Measurements from ENCODE around the gene SELENON.

The SELENON gene

DNA sequence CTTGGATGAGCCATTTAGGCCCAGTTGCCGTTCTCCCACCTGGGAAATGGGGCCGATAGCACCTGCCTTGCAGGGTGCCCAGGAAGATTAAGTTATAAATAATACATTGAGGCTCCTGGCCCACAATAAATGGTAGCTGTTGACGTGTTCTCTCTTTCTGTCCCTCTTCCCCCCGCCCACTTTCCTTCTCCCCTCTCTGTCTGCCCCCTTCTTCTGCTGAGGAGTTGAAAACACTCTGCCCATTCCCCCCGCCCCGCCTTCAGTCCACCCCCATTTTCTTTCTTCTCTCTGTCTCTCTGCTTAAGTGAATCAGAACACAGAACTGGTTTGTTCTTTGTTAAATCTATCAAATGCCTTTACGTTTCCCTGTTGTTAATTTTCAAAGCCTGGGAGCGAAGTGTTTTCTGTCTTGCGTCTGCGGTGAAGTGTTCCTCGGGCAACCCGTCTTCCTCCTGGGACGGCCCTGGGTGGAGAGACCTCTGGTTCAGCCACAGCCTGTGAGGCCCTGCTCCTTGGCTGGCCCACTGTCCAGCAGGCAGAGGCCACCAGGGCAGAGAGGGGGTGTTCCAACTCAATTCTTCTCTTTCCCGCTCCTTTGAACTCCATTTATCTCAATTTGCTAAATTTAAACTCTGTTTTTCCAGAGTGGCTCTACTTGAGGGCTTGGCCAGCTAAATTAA, 29.3 kb upstream of the SELENON start:
- no peak for DNase-seq (ENCODE audit: low spot score)

DNA sequence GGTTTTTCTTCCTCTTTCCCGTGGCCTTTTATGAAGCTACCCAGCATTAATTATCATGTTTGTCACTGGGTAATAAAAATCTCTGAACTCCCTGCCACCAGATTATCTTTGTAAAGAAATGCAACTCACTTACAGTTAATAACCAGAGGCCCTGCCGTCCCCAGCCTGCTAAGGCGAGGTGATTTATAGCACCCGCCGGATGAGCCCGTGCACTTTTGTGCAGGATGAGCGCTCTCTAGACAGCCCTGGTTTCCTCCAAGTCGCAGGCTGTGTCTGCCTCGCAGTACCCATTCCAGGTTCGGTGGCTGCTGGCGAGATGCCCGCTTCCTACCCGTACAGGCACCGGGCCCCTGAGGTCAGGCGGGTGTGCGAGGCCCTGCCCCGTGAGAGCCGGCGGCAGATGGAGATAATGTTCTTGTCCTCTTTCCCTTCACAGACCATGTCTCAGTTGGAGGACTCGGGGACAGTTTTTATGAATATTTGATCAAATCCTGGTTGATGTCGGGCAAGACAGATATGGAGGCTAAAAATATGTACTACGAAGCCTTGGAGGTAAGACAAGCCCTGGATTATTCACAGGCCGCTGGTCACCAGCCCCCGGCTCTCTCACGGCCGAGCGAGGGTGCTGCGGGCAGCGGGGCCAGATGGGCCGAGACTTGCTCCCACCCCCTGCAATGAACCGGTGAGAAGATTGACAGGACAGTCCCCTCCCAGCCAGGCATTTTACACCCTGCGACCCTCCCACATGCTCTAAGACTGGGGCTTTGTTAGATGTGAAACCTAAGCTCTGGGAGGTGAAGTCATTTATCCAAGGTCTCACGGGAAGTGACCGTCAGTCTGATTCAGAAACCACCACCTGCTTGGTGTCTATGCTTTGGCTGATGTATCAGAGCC, 28.5 kb upstream of the SELENON start:
- peak; percentile 76 for DNase-seq (ENCODE audit: low spot score)

DNA sequence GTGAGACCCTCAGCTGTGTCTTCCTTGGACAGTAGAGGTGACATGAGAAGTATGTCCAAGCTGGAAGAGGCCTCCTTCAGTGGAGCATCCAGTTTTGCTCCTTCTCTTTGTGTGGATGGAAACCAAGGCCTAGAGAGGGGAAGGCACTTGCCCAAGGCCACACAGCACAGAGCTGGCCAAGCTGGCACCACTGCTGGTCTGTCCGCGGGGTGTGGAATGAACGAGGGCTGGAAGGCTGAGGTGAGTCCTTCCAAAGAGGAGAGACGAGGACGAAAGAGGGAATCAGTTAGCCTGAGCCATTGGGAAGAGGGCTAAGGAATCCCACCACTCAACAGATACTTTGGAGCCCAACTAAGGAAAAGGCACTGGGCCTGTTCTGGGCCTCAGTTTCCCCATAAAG, 27.8 kb upstream of the SELENON start:
- DNase-seq (ENCODE audit: low spot score): no peak

DNA sequence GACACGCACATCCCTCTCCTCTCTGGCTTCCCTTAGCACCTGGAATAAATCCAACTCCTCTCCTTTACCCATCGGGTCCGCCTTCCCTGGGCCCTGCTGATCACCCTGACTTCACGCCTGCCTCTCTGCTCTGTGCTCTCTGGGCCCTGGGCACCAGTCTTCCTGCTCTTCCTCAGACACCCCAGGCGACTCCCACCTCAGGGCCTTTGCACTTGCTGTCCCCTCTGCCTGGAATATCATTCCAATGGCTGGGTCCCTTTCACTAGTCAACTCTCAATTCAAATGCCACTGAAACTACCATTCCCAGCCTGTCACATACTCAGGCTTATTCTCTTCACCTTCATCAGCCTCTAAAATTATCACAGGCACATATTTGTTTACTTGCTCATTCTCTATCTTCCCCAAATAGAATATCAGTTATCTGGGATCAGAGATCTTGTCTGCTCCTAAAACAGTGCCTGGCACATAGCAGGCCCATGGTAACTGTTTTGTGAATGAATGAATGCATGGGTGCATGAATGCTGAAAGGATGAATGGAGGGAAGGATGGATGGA, 27.2 kb upstream of the SELENON start:
- no peak for DNase-seq (ENCODE audit: low spot score)

- no peak for DNase-seq (ENCODE audit: low spot score)
These were observed 26.4 kb upstream of the SELENON start for GRCh38 chr1:25773441-25774125.

GRCh38 chr1:25774206-25774803, 25.7 kb upstream of the SELENON start:
- DNase-seq (ENCODE audit: low spot score): no peak

GRCh38 chr1:25774921-25775771, 24.8 kb upstream of the SELENON start:
- DNase-seq (ENCODE audit: low spot score): peak; percentile 53

- DNase-seq (ENCODE audit: low spot score): no peak
These were observed 20.6 kb upstream of the SELENON start for GRCh38 chr1:25779388-25779787.

- DNase-seq (ENCODE audit: low spot score): no peak
These were observed 20.1 kb upstream of the SELENON start for GRCh38 chr1:25779894-25780293.

DNA sequence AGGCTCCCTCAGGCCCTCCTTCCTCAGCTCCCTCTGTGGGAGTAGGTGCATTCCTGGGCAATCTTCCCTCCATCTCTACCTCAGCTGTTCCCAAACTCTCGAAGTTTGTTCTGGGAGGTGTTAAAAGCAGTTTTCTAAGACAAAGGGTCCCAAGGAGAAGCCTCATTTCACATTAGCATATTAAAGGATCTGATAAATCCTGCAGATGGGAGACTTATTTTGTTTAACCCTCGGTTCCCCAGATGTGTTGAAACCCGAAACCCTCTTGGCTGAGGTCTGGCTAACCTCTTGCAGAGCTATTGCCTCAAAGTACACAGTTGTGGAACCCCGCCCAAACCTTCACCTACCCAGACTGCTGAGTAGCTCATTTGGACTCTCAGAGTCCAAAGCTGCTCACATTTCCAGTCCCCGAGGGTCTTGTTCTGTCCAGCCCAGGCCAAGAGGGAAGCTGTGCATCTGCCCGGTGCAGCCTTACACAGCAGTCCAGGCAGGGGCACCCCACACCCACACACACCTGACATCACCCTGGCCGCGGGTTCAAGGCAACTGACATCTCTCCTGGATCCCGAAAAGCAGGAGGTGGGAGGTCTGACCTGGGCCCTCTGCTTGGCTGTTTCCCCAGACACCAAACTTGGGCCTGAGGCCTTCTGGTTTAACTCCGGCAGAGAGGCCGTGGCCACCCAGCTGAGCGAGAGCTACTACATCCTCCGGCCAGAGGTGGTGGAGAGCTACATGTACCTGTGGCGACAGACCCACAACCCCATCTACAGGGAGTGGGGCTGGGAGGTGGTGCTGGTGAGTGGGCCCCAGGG, 19.5 kb upstream of the SELENON start:
- no peak for DNase-seq (ENCODE audit: low spot score)

DNA sequence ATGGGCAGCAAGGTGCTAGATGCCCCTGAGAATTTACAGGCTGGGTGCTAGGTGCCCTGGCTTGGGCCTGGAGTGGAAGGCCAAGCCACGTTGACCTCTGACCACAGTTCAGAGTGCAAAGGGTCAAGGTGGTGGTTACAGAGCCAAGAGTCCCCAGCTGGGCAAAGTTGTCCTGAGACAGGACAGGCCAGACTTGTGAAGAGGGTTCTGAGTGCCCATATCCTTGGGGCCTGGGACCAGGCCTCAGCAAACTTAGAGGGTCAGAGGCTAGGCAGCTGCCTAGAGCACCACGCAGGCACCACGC, 18.9 kb upstream of the SELENON start:
- no peak for DNase-seq (ENCODE audit: low spot score)

DNA sequence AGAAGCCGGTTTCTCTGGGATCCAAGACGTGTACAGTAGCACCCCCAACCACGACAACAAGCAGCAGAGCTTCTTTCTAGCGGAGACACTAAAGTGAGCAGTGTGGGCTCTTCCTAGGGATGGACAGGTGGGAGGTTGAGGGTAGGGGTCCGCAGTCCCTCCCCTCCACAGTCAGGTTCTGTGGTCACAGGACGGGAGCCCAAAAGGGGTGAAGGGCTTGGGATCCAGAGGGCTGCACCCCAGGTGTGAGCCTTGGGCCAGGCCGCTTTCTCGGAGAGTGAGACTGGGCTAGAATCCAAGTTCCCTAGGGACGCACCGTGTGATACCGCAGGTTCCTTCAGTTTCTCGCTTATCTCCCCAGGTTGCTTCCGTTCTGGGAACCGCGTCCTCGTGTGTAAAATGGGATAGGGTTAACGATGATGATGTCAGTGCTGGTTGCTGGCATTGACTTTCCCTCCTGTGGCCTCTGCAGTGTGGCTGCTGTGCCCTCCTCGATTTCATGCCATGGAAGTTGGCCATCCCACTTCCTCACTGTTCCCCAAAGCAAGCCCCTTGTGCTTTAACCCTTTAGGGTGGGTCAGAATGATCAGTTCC, 17.3 kb upstream of the SELENON start:
- DNase-seq (ENCODE audit: low spot score): no peak

GRCh38 chr1:25784575-25785051, 15.4 kb upstream of the SELENON start:
- peak; percentile 83 for DNase-seq (ENCODE audit: low spot score)

DNA sequence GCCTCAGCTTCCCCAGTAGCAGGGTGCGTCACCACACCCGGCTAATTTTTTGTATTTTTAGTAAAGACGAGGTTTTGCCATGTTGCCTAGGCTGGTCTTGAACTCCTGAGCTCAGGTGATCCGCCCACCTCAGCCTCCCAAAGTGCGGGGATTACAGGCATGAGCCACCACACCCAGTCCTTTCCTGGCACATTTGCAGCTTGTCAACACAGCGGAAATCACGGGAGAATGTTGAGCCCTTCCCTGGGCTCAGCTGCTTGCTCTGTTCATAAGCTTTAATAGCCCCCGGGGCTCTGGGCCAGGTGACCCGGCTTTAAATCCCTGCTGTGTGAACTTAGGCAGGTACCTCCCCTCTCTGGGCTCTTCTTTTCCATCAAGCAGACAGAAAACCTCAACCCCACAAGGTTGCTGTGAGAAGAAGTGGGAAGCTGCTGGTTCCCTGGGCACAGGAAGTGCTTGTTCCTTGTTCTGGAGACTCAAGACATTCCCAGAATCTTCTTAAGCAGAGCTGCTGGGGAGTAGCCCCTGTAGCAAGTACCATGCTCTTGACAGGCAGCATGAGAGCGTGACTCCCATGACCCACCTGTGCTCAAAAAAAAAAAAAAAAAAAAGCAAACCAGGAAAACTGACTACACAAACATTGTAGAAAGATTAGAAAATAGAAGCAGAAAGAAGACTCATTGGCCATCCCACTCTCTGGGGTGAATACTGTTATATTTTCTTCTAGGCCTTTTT, 14.5 kb upstream of the SELENON start:
- DNase-seq (ENCODE audit: low spot score): no peak

GRCh38 chr1:25786887-25787759, 12.9 kb upstream of the SELENON start:
- DNase-seq (ENCODE audit: low spot score): no peak

- no peak for DNase-seq (ENCODE audit: low spot score)
These were observed 12.2 kb upstream of the SELENON start for GRCh38 chr1:25787760-25788166.

GRCh38 chr1:25790472-25790871, 9.5 kb upstream of the SELENON start:
- DNase-seq (ENCODE audit: low spot score): no peak

DNA sequence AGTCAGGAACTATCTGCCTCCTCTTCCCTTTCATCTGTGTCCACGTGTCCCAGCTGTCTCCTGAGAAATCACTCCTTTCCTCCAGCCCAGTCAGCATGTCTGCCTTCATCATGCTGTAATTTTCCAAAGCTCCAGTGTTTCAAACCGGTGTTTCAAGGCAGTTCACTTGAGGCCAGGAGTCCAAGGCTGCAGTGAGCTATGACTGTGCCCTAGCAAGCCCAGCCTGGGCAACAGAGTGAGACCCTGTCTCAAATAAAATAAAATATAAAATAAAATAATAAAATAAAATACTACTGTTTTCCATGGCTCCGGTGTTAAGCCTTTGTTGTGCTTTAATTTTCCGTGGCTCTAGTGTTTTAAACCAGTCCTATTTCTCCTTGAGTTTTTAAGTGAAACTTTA, 7.9 kb upstream of the SELENON start:
- DNase-seq (ENCODE audit: low spot score): no peak
